RWPE1 (cell line): ENCODE results near the gene PTPRE.

ENCODE experiments used
- CTCF ChIA-PET: fragments of 350-600 bp; sonication (Branson Sonifier 250); formaldehyde crosslinking; extraction: SDS; loops from one replicate; lab custom pipeline; 2021; lab: Yijun Ruan, JAX
- POLR2A ChIA-PET: fragments of 400-600 bp; formaldehyde crosslinking; extraction: SDS; loops from one replicate; lab custom pipeline; 2020; ENCODE audit warnings: antibody characterized with exemption; ENCODE audit not compliant: low non-redundant PET; lab: Yijun Ruan, JAX
- DNase-seq: peaks from one replicate; pipeline ENCODE4 v3.0.0; 2012; ENCODE audit warnings: low spot score
- H3K27ac ChIP-seq: fragments of 450-650 bp; 2 replicates; pipeline ENCODE4 v1.5.1; 2017
- CTCF ChIP-seq: fragments of 450-650 bp; conservative IDR thresholded peaks from 2 replicates; pipeline ENCODE4 v1.5.1; 2017; ENCODE audit warnings: low read depth, mild to moderate bottlenecking

Gene PTPRE

GRCh38 chr10:128114901-128115300 lies 208.0 kb downstream of the PTPRE start:
- CTCF ChIA-PET, result no interaction called here
- POLR2A ChIA-PET, result no interaction called here
- H3K27ac ChIP-seq, result no peak overlapping the region
- TF ChIP-seq CTCF, result no peak
- no peak for DNase-seq

GRCh38 chr10:128115356-128115755 lies 208.5 kb downstream of the PTPRE start:
- TF ChIP-seq CTCF, result no peak
- no peak overlapping the region for H3K27ac ChIP-seq
- POLR2A ChIA-PET, result no interaction called here
- DNase-seq, result no peak
- CTCF ChIA-PET, result no interaction called here

- no peak for TF ChIP-seq CTCF
- no peak for DNase-seq
- CTCF ChIA-PET, result interaction anchor here (0.7 kb wide), 1 partner anchor 9 kb away, joined by 4 read pairs; no protein-coding TSS in a partner anchor
- no peak overlapping the region for H3K27ac ChIP-seq
- POLR2A ChIA-PET, result no interaction called here
Observed at GRCh38 chr10:128116187-128116586, 209.3 kb downstream of the PTPRE start.

GRCh38 chr10:128116851-128117615 lies 210.1 kb downstream of the PTPRE start:
- no peak for TF ChIP-seq CTCF
- DNase-seq, result no peak
- ChIA-PET POLR2A (no interaction called here), CTCF (interaction anchor here (0.5 to 0.7 kb wide), 3 partner anchors 26 to 222 kb away, joined by 3 read pairs; no protein-coding TSS in a partner anchor)
- H3K27ac ChIP-seq, result no peak overlapping the region

- TF ChIP-seq CTCF, result no peak
- no peak overlapping the region for H3K27ac ChIP-seq
- ChIA-PET CTCF (interaction anchor here (1.5 kb wide), 1 partner anchor 44 kb away, joined by 4 read pairs; no protein-coding TSS in a partner anchor), POLR2A (no interaction called here)
- DNase-seq, result no peak
Observed at GRCh38 chr10:128121750-128122412, 215.0 kb downstream of the PTPRE start.

GRCh38 chr10:128122931-128123330 lies 216.0 kb downstream of the PTPRE start:
- ChIA-PET POLR2A (no interaction called here), CTCF (interaction anchor here (0.7 to 1.5 kb wide), 2 partner anchors 45 to 54 kb away, joined by 3 to 4 read pairs; no protein-coding TSS in a partner anchor)
- no peak overlapping the region for H3K27ac ChIP-seq
- no peak for DNase-seq
- TF ChIP-seq CTCF, result no peak
